KBM-7 (cell line): ENCODE results near the gene SLC31A1.
"Not testable (repeated sequence)": the region's sequence is repeated elsewhere in the genome, so short reads cannot be mapped to it uniquely, and the experiment has no call there.

ENCODE experiments used
- DNase-seq: peaks from one replicate; pipeline ENCODE4 v3.0.0-alpha.2; 2015
- in situ Hi-C: fragments of 300-500 bp; cut with MboI; formaldehyde crosslinking; loops from 2 replicates; pipeline ENCODE4 v1.14.3; 2020; ENCODE audit warnings: low sequenced_read_pairs, low pct_unique_long_range_greater_than_20kb, mixed read lengths

The SLC31A1 gene

GRCh38 chr9:113250807-113251206 is 29.5 kb downstream of the SLC31A1 start:
- in situ Hi-C loops = no loop called here
- no peak for DNase-seq

DNA sequence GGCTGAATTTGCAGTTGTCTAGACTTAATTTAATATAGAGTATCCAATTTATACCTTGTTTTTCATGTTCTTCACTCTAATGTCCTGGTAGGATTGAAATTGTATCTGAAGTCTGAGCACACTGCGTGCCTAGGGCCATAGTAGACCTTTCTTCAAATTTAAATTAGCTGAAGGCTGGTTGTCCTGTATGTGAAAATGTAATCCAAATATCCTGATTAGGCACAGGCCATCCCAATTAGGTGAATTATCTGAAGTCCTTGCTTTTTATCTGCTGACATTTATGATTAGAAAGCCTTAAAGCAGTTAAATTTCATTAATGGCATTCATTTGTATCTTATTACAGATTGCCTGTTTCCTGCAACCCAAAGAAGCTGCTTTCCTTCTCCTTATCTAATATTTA is 33.6 kb downstream of the SLC31A1 start:
- DNase-seq = no peak
- in situ Hi-C loops = no loop called here

GRCh38 chr9:113255438-113255837 is 34.1 kb downstream of the SLC31A1 start:
- DNase-seq = no peak
- in situ Hi-C loops = no loop called here

GRCh38 chr9:113257863-113258262 is 36.5 kb downstream of the SLC31A1 start:
- DNase-seq = no peak

DNA sequence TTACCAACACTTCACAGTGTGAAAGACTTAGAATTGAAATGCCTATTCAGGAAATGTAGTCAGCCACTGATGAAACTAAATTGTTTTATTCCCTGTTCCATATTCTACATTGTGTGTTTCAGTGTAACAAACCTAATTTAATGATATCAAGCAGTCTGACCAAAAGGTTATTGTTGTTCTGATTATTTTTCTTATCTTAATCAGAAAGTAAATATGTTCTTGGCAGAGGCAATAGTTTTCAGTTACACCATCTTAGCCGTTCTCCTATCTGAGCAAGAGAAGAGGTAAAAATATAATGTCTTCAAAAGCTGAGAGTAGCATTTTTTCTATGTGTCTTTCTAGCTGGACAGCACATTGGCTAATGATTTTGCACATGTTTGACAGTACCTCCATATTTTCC is 36.9 kb downstream of the SLC31A1 start:
- in situ Hi-C loops = no loop called here

More at GRCh38 chr9:113257863-113258262, 36.5 kb downstream of the SLC31A1 start:
- in situ Hi-C loops = no loop called here

GRCh38 chr9:113261917-113262671 is 40.8 kb downstream of the SLC31A1 start:
- in situ Hi-C loops = no loop called here
- DNase-seq = no peak

More for the DNA sequence above, 36.9 kb downstream of the SLC31A1 start:
- DNase-seq = no peak

DNA sequence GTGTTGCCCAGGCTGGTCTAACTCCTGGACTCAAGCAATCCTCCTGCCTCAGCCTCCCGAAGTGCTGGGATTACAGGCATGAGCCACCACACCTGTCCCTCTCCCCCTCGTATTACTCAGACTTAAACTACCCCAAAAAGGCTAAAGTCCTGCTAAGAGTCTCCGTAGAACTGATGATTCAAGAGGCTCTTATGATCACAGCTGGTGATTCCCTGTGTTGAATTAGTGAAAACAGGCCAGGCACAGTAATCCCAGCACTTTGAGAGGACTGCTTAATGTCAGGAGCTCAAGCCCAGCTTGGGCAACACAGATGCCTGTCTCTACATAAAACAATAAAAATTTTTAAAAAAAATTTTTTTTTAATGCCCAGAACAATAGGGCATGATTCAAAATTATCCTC is 44.8 kb downstream of the SLC31A1 start:
- DNase-seq = no peak
- in situ Hi-C loops = no loop called here

GRCh38 chr9:113267911-113268566 is 46.7 kb downstream of the SLC31A1 start:
- DNase-seq = no peak
- in situ Hi-C loops = no loop called here

GRCh38 chr9:113269355-113269754 is 48.0 kb downstream of the SLC31A1 start:
- in situ Hi-C loops = no loop called here

DNA sequence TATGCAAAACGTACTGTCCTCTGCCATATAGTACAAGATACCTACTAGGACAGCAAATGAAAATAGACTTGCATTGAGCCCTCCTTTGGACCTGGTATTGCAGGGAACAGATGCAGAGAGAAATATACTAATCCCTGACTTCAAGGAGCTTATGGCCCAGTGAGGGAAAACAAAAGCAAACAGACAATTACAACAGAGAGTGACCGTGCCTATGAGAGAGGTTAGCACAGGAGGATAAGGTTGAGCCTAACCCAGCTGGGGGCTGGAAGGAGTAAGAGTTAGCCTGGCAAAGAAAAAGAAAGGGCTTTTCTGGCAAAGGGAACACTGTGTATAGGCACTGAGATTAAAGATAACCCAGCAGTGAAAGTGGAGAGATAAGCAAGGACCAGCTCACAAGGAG is 48.5 kb downstream of the SLC31A1 start:
- in situ Hi-C loops = no loop called here
- no peak for DNase-seq

More at GRCh38 chr9:113269355-113269754, 48.0 kb downstream of the SLC31A1 start:
- DNase-seq = no peak

- DNase-seq = peak; percentile 81
- in situ Hi-C loops = no loop called here
These were observed 53.3 kb downstream of the SLC31A1 start for GRCh38 chr9:113274474-113275156.

- in situ Hi-C loops = no loop called here
These were observed 54.1 kb downstream of the SLC31A1 start, which contains the start of the genes CDC26 and PRPF4 for GRCh38 chr9:113275157-113276131. Gene CDC26 (minus strand): TSS chr9:113275572. CDS start chr9:113272507, 3,065 bp downstream. Gene PRPF4 (plus strand): TSS chr9:113275658. CDS start chr9:113275744, 86 bp downstream.

DNA sequence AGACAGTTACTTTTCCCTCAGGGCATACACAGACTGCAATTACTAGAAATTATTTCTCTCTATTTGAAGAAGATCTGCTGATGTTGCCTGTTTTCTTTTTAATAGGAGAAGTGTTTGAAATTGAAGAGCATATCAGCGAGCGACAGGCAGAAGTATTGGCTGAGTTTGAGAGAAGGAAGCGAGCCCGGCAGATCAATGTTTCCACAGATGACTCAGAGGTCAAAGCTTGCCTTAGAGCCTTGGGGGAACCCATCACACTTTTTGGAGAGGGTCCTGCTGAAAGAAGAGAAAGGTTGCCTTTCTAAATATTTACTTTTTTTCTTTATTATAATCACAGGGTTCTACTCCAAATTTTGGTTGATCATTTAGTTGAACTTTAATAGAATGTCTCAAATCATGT is 57.5 kb downstream of the SLC31A1 start:
- in situ Hi-C loops = no loop called here

More at GRCh38 chr9:113275157-113276131, 54.1 kb downstream of the SLC31A1 start, which contains the start of the genes CDC26 and PRPF4:
- peak; percentile 98 for DNase-seq

GRCh38 chr9:113281356-113281755 is 60.0 kb downstream of the SLC31A1 start:
- in situ Hi-C loops = no loop called here
- DNase-seq = no peak

More for the DNA sequence above, 57.5 kb downstream of the SLC31A1 start:
- no peak for DNase-seq

DNA sequence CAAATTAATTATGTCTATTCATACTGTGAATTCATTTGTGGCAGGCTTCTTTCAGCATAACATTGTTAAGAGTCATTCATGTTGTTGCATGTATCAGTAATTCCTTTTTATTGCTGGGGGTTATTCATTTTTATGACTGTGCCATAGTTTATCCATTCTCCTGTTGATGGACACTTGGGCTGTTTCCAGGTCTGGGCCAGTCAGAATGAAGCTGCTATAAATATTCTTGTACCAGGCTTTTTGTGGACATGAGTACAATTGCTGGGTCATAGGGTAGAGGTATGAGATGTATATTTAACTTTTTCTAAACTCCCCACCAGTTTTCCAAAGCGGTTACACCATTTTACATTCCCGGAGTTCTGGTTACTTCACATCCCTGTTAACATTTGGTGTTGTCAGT is 67.7 kb downstream of the SLC31A1 start:
- in situ Hi-C loops = no loop called here

GRCh38 chr9:113290052-113290607 is 68.8 kb downstream of the SLC31A1 start:
- DNase-seq = no peak
- in situ Hi-C loops = no loop called here

More for the DNA sequence above, 67.7 kb downstream of the SLC31A1 start:
- no peak for DNase-seq

- no peak for DNase-seq
- in situ Hi-C loops = no loop called here
These were observed 72.0 kb downstream of the SLC31A1 start for GRCh38 chr9:113293285-113293878.

DNA sequence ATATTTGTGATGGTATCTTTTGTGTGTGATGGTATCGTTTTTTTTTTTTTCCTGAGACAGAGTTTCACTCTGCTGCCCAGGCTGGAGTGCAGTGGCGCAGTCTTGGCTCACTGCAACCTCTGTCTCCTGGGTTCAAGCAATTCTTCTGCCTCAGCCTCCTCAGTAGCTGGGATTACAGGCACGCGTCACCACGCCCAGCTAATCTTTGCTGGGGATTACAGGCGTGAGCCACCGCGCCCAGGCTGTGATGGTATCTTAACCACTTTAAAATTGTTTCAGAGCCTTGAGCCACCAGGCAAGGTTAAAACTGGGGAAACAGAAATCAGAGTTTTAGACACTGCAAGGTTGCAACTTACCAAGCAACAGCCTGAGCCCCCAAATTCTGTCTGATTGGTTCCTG is 74.9 kb downstream of the SLC31A1 start:
- DNase-seq, in situ Hi-C loops: not testable (repeated sequence)
